GM21447 (cell line): Measurements from ENCODE around the gene HIPK4.
A peak's percentile ranks its signal among the peaks of the same experiment; 100 is the strongest.
"Not testable (repeated sequence)": the region's sequence is repeated elsewhere in the genome, so short reads cannot be mapped to it uniquely, and the experiment has no call there.

Source experiments
- ATAC-seq: cut with Tn5 transposase; IDR thresholded peaks from one replicate; pipeline ENCODE4 v1.9.1; 2021; ENCODE audit not compliant: unreplicated experiment

HIPK4 gene, protein sequence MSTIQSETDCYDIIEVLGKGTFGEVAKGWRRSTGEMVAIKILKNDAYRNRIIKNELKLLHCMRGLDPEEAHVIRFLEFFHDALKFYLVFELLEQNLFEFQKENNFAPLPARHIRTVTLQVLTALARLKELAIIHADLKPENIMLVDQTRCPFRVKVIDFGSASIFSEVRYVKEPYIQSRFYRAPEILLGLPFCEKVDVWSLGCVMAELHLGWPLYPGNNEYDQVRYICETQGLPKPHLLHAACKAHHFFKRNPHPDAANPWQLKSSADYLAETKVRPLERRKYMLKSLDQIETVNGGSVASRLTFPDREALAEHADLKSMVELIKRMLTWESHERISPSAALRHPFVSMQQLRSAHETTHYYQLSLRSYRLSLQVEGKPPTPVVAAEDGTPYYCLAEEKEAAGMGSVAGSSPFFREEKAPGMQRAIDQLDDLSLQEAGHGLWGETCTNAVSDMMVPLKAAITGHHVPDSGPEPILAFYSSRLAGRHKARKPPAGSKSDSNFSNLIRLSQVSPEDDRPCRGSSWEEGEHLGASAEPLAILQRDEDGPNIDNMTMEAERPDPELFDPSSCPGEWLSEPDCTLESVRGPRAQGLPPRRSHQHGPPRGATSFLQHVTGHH

DNA sequence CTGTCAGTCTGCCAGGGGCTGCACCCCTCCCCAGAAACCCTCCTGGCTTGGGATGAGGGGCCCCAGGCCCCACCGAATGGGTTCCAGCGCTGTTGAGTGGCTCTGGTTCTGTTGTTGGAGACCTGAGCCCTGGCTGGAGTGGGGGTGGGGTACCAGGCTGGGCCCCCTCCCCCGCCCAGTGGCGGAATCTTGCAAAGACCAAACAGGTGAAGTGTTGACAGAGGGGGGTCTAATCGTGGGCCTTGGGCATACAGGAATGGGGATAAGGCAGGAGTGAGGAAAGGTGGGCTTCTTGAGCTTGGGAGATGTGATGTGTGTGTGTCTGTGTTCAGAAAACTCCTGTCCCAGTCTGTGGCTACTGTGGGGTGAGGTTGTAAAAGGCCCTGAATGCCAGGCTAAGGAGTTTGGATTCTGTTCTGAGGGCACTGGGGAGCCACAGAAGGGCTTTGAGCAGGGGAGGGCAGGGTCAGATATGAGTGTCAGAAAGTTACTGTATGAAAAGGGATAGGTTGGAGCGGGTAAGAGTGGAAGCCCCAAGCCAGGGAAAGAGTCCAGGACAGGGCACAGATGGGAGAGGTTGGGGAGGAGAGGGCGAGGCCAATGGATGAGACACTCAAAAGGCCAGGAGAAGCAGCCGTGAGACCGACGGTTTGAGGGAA is at the start of gene HIPK4:
Gene HIPK4 (minus strand): TSS at position 98 of the 659 bp plus-strand sequence. CDS start 279 bp downstream, outside the sequence.
- ATAC-seq = no peak

DNA sequence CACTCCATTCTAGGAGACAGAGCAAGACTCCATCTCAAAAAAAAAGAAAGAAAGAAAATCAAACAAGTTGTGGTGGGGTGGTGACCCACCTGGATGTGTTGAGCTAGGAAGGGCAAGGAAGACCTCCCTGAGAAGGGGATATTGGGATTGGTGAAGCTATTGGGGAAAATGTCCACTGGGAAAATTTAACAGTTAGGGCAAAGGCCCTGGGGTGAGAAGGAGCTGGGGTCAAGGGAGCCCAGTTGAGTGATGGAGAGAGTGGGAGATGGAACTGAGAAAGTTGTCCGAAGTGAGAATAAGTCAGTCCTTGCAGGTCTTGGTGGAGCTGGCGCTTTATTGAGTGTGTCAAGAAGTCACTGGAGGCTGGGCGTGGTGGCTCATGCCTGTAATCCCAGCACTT is 48.3 kb upstream of the HIPK4 start:
- ATAC-seq = no peak

DNA sequence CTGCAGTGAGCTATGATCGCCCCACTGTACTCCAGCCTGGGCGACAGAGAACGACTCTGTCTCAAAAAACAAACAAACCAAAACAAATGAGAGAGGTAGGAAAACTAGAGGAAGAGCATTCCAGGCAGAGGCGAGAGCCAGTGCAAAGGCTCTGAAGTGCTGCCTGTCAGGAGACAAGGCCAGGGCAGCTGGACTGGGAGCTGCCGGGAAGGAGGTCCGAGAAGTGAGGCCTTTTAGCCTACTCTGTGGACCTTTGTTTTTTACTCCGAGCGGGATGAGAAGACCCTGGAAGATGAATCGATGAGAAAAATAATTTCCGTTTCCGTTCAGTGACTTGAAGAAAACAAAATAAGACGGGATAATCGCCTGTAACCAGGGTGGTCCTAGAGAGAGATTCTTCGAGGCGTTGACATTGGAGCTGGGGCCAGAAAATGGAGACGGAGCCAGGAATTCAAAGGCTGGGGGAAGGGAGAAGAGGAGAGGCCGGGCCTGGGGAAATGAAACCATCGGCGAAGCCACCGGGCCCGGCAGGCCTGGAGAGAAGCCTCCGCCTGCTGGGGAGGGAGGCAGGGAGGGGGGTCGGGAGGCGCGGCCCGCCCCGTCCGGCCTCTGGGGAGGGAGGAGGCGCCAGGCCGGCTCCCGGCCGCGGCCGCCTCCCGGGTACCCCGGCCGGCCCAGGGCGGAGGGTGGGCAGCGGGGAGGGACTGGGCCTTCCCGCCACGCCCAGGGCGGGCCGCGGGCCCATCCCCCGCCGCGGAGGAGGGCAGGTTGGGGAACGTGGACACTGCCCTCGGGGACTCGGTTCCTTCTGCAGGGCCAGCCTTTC is 43.6 kb upstream of the HIPK4 start:
- peak; percentile 62 for ATAC-seq

DNA sequence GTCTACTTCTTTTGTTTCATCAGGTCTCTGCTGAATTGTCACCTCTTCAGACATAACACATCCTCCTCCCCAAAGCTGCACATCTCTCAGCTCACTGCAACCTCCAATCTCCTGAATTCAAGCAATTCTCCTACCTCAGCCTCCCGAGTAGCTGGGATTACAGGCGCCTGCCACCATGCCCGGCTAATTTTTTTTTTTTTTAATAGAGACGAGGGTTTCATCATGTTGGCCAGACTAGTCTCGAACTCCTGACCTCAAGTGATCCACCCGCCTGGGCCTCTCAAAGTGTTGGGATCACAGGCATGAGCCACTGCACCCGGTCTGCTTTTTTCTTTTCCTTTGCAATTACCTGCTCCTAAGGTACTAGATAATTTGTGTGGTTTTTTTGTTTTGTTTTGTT is 42.8 kb upstream of the HIPK4 start:
- ATAC-seq = not testable (repeated sequence)

DNA sequence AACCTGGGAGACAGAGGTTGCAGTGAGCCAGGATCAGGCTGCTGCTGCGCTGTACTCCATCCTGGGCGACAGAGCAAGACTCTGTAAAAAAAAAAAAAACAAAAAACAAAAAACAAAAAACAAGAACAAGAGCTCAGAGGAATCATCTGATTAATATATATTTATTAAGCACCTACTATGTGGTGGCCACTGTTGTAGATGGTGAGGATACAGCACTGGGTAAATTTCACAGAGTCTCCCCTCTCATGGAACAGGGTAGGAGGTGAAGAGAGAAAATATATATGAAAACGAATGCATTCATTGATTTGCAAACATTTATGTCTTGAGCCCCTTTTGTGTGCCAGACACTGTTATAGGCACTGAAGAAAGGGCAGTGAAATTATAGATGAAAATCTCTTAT is 41.7 kb upstream of the HIPK4 start:
- no peak for ATAC-seq

DNA sequence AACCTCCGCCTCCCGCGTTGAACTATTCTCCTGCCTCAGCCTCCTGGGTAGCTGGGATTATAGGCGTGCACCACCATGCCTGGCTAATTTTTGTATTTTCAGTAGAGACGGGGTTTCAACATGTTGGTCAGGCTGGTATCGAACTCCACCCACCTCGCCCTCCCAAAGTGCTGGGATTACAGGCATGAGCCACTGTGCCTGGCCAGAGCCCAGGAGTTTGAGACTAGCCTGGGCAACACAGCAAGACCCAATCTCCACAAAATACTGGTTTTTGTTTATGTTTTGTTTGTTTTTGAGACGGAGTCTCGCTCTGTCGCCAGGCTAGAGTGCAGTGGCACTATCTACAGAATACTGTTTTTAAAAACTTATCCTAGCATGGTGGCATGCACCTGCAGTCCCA is 40.3 kb upstream of the HIPK4 start:
- not testable (repeated sequence) for ATAC-seq

DNA sequence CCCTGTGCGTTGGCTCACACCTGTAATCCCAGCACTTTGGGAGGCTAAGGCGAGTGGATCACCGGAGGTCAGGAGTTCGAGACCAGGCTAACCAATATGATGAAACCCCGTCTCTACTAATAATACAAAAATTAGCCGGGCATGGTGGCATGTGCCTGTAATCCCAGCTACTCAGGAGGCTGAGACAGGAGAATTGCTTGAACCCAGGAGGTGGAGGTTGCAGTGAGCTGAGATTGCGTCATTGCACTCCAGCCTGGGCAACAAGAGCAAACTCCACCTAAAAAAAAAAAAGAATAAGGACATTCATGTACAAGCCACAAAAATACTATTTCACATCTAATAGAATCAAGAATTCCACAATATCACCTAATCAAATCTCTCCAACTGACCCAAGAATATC is 38.2 kb upstream of the HIPK4 start:
- not testable (repeated sequence) for ATAC-seq

DNA sequence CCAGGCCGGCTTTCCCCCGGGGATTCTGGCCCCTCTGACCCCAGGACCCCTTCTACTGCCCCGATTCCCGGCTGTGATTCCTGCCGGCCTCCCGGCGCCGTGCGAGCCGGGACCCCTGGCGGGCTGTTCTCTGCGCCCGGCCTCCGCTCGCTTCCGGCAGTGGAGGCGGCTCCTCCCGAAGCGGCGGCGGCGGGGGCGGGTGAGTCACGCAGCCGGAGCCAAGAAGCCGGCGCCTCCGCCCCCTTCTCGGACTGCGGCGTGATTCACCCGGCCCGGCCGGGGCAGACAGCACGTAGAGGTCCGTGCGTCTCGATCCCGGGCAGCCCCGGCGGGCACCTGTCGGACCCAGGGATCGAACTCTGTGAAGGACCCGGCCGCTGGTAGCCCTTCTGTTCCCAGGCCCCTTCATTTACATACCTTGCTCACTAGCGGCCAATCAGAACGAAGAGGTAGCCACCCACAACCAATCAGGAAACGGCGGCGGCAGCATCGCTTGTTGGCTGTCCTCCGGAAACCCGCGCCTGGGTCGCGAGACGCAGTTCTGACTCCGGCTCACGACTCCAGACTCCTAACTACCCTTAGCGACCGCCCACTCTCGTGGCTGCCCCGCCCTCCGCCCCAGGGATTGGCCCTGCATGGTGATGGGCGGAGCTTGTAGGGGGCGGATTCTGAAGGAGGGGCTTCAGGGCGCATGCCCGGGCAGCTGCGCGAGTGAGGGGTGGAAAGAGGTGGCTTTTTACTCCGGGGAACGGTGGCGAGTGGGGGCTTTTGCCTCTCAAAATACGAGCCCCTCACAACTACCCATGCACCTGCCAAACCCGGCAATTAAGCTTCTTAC is 35.7 kb upstream of the HIPK4 start, which contains the start of gene SERTAD1:
Gene SERTAD1 (minus strand): TSS at position 543 of the 838 bp plus-strand sequence. CDS start 2,446 bp downstream, outside the sequence.
- peak; percentile 72 for ATAC-seq

DNA sequence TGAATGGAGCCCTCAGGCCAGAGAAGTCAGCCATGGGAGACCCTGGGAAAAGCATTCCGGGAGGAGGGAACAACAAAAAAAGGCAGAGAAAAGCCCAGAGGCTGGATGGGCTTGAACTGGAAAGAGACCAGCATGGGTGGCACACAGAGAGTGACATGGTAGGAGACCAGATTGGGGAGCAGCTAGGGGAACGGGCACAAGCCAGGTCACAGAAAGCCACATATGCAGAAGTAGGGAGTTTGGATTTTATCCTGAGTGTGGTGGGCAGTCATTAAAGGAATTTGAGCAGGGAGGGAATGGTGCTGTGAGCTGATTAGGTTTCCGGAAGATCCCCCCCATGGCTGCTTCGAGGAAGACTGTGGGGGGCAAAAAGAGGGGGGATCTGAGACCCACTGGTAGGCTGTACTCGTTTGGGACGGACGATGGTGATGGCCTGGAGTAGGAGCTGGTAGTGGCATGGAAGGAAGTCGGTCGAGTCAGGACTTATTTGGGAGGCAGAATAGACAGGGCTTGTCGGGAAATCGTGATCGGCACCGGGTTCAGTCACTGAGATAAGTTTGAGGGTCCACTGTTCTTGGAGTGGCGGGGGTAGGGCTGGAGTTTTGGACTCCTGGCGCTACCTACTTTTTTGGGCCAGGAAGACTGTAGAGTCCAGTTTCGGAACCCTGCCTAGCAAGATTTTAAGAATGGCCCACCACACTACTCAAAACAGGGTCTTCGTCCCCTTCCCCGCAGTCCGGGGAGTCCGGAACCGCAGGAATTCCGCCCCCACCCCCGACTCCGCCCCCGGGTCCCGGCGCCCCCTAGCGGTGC is 34.9 kb upstream of the HIPK4 start:
- ATAC-seq = no peak

DNA sequence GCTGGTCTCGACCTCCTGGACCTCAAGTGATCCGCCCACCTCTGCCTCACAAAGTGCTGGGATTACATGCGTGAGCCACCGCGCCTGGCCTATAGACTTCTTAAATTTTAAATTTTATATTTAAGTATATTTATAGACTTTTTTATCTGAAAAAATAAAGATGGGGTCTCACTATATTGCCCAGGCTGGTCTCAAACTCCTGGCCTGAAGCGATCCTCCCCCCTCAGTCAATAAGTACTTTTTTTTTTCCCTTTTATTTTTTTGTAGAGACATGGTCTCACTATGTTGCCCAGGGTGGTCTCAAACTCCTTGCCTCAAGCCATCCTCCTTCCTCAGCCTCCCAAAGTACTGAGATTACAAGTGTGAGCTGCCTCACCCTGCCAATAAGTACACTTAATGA is 34.0 kb upstream of the HIPK4 start:
- ATAC-seq = no peak

DNA sequence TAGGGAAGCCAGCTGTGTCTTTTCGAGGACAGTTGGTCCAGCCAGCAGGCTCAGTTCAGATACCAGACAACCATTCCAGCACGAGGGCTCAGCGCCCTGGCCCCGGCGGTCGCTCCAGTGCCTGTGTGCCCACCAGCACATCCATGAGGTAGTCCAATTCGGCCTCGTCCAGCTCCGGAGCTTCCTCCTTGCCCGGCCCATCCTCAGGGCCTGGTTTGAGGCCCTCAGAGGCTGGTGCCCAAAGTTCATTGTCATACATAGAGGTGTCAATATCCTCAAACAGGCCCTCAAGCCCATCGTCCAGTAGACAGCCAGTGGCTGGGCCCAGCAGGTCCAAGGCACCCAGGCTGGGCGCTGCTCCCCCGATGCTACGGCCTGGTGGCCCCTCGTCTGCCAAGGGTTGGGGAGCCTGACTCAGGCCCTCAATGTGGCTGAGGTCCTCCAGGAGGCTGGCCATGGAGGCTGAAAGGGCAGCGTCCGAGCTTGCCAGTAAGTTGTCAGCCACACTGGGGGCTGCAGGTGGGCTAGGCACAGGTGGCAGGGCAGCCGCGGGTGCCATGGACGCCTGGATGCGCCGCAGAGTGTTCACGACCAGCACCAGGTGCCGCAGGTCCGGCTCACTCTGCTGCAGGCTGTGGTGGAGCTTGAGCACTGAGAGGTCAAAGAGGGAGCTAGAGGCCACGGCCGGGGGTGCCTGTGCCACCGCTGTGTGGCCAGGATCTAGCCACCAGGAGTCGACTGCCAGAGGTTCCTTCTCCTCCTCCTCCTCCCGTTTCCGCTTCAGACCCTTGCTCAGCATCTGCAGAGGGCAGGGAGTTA is 33.0 kb upstream of the HIPK4 start:
- ATAC-seq = no peak

DNA sequence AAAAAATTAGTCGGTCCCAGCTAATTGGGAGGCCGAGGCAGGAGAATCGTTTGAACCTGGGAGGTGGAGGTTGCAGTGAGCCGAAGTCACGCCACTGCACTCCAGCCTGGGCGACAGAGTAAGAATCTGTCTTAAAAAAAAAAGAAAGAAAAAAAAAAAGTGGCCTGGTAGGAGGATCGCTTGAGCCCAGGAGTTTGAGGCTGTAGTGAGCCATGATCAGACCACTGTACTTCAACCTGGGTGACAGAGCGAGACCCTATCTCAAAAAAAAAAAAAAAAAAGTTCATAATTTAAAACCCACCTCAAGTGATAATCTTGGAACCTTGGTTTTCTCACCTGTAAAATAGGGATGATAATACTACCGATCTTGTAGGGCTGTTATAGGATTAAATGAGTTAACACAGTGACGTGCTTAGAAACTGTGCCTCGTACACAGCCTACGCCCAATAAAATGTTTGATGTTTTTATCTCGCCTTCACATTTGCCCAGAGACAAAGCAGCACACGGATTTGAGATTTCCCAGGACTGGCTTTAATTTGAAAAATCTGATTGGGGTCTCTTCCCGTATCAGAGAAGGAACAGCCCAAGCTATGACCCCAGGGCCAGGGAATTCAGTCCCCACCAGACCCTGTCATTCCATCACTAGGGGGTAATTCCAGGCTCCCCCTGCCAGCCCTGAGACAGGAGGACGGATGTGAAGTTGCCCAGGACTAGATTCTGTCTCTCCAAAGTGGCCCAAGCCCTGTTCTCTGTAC is 32.2 kb upstream of the HIPK4 start:
- no peak for ATAC-seq

DNA sequence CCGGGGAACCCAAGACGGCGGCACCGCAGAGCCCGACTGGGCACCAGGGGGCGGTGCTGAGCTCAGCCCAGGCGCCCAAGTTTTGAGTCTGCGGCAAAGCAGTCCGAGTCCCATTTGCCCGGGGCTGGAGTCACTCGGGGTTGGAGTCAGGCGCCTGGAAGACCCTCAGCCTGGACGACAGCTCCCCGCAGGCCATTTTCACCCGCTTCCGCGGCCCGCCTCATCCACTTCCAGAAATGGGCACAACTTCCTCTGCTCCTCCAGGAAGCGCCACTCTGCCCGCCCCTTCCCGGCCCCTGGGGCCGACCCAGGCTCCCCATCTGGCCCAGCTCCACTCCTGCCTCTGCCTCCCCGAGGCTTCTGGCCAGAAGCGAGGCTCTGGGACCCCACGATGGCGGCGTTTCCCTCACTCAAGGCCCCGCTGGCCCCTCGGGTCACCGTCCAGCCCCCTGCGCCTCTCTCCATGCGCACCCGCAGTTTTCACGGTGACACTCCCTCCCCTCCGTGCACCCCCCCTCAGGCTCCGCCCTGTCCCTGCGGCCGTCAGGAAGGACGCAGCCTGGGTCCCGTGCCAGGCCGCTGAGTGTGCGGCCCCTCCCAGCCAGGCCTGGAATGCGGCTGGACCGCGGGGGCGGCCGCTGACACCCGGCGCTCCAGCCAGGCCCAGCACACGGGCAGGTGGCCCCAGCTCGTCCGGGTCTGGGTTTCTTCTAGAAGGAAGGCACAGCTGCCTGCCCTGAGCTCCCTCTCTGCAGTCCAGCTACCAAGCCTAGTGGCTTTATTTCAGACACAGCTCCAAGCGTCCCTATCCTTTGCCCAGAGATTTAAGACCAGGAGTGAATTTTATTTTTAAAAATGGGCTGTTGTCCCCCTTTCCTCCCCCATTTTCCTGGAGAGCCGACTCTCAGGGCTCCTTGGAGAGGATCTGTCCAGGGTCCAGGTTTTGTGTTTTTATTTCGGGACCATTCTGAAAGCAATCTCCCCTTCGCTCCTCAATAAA is 31.1 kb upstream of the HIPK4 start:
- ATAC-seq = peak; percentile 37

DNA sequence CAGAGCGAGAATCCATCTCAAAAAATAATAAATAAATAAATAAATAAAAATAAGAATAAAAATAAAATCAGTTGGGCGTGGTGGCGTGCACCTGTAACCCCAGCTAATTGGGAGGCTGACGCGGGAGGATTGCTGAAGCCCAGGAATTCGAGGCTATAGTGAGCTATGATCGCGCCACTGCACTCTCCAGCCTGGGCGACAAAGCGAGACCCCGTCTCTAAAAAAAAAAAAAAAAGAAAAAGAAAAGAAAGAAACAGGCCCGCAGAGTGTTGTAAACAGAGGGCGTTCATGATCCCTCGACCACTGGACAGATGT is 30.4 kb upstream of the HIPK4 start:
- ATAC-seq = no peak

DNA sequence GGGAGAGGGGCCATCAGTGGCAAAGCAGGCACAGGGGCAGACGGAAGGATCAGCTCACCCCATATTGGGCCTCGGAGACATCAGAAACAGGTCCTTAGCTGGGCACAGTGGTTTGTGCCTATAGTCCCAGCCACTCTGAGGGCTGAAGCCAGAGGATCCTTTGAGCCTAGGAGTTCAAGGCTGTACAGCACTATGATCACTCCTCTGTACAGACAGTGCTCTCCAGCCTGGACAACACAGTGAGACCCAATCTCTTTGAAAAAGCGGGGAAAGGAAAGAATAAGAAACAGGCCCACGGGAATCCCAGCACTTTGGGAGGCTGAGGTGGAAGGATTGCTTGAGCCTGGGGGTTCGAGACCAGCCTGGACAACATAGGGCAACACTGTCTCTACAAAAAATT is 29.8 kb upstream of the HIPK4 start:
- ATAC-seq = no peak

DNA sequence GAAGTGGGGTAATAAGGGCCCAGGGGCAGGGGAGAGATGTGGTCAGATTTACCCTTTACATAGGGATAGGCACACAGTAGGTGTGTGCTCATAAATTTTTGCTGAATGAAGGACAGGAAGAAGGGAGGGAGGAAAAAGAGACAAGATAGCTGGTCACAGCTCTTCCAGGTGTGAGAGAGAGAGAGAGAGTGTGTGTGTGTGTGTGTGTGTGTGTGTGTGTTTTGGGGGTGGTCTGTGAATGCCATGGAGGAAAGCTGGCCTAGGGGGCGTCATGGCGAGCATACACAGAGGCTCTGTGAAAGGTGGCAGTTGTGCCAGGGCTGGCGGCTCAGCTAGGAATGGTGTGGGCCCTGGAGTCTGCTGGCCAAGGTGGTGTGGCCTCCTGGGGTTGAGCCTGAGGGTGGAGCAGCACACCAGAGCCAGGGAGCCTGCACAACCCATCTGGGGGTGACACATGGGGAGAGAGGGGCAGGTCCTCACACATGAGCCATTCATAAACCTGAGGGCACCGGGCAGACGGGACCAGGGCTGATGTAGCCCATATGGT is 29.2 kb upstream of the HIPK4 start:
- no peak for ATAC-seq
